AG04450 (cell line): ENCODE data around the gene MEIOB. TPM values are rescaled to one million over a fixed set of nuclear protein-coding genes. Genes with fewer than 3 reads are reported as not detected.

Experiments used
- CTCF ChIA-PET: fragments of 300-600, 350-600 bp; formaldehyde crosslinking; extraction: SDS; loops from one replicate; lab custom pipeline; 2022; ENCODE audit warnings: antibody characterized with exemption, inconsistent platforms; lab: Charles Lee
- POLR2A ChIA-PET: fragments of 350-600 bp; formaldehyde crosslinking; extraction: SDS; loops from one replicate; lab custom pipeline; 2021; ENCODE audit warnings: antibody characterized with exemption, inconsistent platforms; lab: Yijun Ruan, JAX
- DNase-seq: peaks from one replicate; pipeline ENCODE4 v3.0.0-alpha.2; 2011; ENCODE audit warnings: low read depth, low spot score
- H3K27ac ChIP-seq: one replicate; pipeline ENCODE4 v1.5.1; 2012; ENCODE audit warnings: low read depth, low read length, control low read depth
- H3K27me3 ChIP-seq: one replicate; pipeline ENCODE4 v1.6.0; 2012; ENCODE audit warnings: low read length; ENCODE audit not compliant: control insufficient read depth, insufficient read depth
- H3K4me3 ChIP-seq: 2 replicates; pipeline ENCODE4 v1.5.1; 2011; ENCODE audit warnings: mild to moderate bottlenecking, low read depth, low read length, control low read depth
- H3K9me3 ChIP-seq: 2 replicates; pipeline ENCODE4 v1.5.1; 2012; ENCODE audit warnings: low read length; ENCODE audit not compliant: control insufficient read depth, insufficient read depth
- CTCF ChIP-seq: IDR thresholded peaks from 2 replicates; pipeline ENCODE4 v1.5.1; 2011; ENCODE audit warnings: low read depth, low read length, control low read depth, inconsistent platforms
- polyA plus RNA-seq: library from polyadenylated mRNA; depleted of rRNA; stranded (reverse); fragments of >200 nt; gene quantifications from 2 replicates; pipeline ENCODE4 v1.2.3, GENCODE V29; 2011

The MEIOB gene
- polyA plus RNA-seq, 1 experiment = 0.04 TPM

DNA sequence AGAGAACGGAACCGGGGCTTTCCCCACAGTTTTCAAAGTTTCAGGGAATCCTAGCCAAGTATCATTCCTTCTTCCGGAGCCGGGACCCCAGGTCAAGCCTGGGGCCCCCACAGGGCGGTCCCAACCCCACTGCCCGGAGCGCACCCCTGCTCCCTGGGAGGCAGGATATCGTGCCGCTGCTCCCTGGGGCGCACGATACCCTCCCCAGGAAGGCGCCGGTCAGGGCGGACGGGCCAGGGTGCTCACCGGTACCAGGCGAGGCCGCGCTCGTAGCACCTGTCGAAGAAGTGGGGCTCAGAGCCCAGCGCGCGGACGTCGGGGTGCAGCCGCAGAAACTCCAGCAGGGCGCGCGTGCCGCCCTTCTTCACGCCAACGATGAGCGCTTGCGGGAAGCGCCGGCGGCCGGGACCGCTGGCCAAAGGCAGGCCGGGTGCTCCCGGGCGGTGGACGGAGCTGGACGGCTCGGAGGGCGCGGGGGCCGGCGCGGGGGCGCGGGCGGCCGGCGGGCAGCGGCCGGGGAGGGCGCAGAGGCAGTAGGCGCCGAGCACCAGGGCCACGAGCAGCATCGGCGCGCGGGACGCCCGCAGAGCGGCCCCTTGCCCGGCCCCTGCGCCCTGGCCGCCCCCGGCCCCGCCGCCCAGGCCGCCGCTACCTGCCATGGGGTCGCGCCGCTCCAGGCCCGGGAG, 45.8 kb upstream of the MEIOB start:
- Histone ChIP-seq H3K27me3 (peaks cover 87% of the 10 kb centered on the region), H3K4me3 (no peak overlapping the region), H3K9me3 (peaks cover 3% of the 10 kb centered on the region; the same call in 1 of the 2 replicates), H3K27ac (no peak overlapping the region)
- ChIA-PET POLR2A (no interaction called here), CTCF (no interaction called here)
- no peak for TF ChIP-seq CTCF
- DNase-seq = no peak

GRCh38 chr16:1917056-1917664, 45.2 kb upstream of the MEIOB start:
- Histone ChIP-seq H3K27ac (no peak overlapping the region), H3K9me3 (peaks cover 3% of the 10 kb centered on the region; the same call in 1 of the 2 replicates), H3K4me3 (no peak overlapping the region), H3K27me3 (peaks cover 83% of the 10 kb centered on the region)
- POLR2A ChIA-PET = no interaction called here
- TF ChIP-seq CTCF = no peak
- CTCF ChIA-PET = no interaction called here
- DNase-seq = no peak

GRCh38 chr16:1916640-1916990, 44.7 kb upstream of the MEIOB start:
- Histone ChIP-seq H3K27me3 (peaks cover 80% of the 10 kb centered on the region), H3K9me3 (peaks cover 3% of the 10 kb centered on the region; the same call in 1 of the 2 replicates), H3K4me3 (no peak overlapping the region), H3K27ac (no peak overlapping the region)
- TF ChIP-seq CTCF = no peak
- ChIA-PET CTCF (interaction anchor here (0.5 kb wide), 1 partner anchor 34 kb away, joined by 5 read pairs; no protein-coding TSS in a partner anchor), POLR2A (no interaction called here)
- no peak for DNase-seq

GRCh38 chr16:1915732-1916639, 44.0 kb upstream of the MEIOB start:
- no peak overlapping the region for H3K27ac ChIP-seq
- peaks cover 74% of the 10 kb centered on the region for H3K27me3 ChIP-seq
- H3K9me3 ChIP-seq = peaks cover 3% of the 10 kb centered on the region; the same call in 1 of the 2 replicates
- no peak for DNase-seq
- no peak overlapping the region for H3K4me3 ChIP-seq
- CTCF ChIA-PET = interaction anchor here (0.5 kb wide), 1 partner anchor 33 kb away, joined by 5 read pairs; no protein-coding TSS in a partner anchor
- POLR2A ChIA-PET = no interaction called here
- TF ChIP-seq CTCF = no peak
